GM12892 (cell line): Measurements from ENCODE around the gene B3GALT5.

Experiments used
- POLR2A ChIP-seq: IDR thresholded peaks from 2 replicates; pipeline ENCODE4 v1.6.1; 2011; ENCODE audit warnings: low read depth, low read length, control low read depth
- POLR2AphosphoS5 ChIP-seq: IDR thresholded peaks from 2 replicates; pipeline ENCODE4 v1.6.1; 2011; ENCODE audit warnings: low read depth, low read length, control low read depth
- TAF1 ChIP-seq: IDR thresholded peaks from 2 replicates; pipeline ENCODE4 v1.6.1; 2011; ENCODE audit warnings: low read depth, mild to moderate bottlenecking, control low read depth, low read length, borderline replicate concordance

DNA sequence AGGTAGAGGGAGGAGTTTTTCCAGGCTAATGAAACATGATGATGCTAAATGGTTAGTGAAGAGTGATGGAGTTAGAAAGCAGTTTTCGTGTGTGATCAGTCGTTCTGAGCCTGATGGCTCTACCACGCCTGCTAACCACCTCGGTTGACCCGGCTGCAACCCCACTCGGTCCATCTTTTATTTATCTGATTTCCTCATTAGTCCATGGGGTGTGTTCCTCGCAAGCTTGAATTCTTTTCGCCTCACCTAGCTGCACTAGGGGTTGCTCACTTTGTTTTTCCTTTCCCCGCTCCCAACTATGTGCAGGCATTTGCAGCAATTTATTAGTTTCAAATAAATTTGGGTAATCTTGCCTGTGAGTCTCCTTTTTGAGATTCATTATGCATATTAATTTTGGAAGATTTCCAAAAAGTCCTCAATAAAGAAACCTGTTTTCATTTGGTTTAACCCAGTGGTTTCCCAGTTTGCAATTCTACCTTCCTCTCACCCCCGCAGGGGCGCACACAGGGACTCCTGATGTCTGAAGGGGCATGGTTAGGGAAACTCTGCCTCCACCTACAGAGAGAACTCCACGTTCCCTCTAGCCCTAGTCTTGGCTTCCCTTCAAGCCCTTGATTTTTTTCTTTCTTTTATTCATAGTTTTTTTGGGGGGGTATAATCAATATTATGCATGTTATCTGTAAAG, 12.6 kb downstream of the B3GALT5 start:
- TF ChIP-seq POLR2A, result no peak
- no peak for TF ChIP-seq POLR2AphosphoS5
- TF ChIP-seq TAF1, result no peak
